GM18499 (cell line): Measurements from ENCODE around the gene DDX49.
"Not testable (repeated sequence)": the region's sequence is repeated elsewhere in the genome, so short reads cannot be mapped to it uniquely, and the experiment has no call there.

Experiments
- ATAC-seq: cut with Tn5 transposase; IDR thresholded peaks from one replicate; pipeline ENCODE4 v1.9.1; 2021; ENCODE audit warnings: moderate number of reproducible peaks; ENCODE audit not compliant: insufficient read depth, unreplicated experiment

Gene DDX49

DNA sequence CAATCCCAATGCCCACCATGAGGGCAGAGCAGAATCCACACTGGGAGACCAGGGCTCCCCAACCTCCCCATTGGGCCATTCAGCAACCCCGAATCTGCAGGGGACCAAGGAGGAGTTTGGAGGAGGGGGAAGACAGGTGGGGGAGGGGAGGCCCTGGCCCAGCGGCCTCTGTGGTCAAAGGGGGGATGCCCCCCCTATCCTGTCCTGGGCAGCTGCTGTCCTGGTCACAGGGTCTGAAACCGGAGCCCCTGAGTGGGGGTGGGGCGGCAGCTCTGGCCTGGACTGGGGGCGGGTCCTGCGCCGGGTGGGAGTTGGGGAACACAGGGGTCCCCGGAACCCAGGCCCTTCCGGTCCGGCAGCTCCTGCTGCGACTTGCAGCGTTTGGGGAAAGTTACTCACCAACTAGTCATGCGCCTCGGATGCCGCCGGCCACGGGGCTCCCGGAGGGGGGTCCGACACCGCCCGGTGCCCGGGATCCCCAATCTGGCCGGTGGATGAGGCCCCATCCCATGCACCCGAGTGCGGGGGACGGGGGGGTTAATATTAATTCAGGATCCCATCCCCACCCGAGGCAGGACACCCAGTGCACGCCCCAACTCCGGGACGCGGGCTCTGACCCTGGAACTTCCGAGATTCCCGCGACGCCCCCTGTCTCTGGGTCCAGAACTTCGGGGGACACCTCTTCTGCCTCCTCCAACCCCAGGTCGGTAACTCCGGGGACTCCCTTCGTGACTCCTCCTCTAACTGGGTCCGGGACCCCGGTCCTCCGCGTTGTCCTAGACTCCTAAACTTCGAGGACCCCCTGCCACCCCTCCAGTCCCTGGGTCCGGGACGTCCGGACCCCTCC lies 20.6 kb downstream of the DDX49 start:
- no peak for ATAC-seq

DNA sequence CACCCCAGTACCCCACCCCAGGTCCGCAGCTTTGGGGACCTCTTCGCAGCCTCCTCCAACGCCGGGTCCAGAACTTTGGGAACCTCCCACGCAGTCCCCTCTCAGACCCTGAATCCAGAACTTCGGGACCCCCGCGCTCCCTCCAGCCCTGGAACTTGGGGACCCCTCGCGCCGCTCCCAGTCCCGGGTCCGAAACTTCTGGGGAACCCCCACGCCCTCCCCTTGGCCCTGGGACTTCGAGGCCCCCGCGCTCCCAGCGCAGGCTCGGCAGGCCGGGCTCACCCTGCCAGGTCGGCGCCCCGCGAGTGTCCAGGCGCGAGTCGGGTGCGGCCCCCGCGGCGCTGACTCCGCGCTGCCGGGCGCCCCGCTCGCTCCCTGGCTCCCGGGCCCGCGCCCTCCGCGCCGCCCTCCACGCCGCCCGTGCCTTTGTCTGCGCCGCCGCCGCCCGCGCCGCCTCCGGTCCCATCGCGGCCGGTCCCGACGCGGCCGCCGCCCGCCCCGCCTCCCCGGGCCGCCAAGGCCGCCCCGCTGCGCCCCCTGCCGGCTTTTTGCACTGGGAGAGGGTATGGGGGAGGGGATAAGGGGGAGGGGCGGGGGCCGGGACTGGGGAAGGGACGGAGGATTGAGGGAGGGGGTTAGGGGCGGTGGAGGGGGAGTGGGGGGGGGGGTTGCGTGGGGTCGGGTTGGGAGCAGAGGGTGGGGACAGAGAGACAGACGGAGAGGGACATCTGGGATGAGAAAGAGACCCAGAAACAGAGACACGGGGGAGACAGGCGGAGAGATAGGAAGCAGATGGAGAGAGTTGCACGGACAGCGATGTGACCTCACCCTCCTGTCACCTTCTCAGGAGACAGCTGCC lies 21.5 kb downstream of the DDX49 start, which contains the start of gene HOMER3:
TSS of gene HOMER3 (minus strand) at position 449 of the 859 bp plus-strand sequence. CDS start 2,235 bp downstream, outside the sequence.
- ATAC-seq, result no peak

DNA sequence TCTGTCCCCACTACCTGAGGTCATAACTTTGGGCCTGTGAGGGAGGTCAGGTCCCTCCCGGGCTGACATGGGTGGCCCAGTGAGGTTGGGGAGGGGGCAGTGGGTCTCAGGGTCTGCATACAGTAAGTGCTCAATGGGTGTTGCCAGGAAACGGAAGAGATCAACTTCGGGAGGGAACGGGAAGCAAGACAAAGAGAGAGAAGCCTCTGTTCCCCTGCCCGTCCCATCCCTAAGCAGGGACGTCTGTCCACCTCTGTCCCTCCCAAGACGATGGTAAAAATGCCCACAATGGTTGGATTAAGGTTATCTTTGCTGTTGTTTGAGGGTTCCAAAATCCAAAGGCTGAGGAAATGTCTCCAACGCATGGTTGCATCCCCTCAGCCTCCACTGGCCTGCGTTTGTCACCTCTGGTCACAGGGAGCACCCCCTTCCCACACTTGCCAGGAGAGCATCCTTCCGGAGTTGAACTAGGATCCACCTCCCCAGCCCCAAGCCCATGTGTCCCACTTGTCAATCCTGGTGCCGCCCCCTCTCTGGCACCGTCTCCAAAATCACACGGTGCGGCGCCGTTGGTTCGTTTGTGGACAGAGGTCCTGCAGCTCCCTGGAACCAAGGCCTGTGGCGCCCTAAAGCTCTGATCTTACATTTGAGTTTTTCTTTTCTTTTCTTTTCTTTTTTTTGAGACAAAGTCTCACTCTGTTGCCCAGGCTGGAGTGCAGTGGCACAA lies 22.3 kb downstream of the DDX49 start:
- no peak for ATAC-seq

DNA sequence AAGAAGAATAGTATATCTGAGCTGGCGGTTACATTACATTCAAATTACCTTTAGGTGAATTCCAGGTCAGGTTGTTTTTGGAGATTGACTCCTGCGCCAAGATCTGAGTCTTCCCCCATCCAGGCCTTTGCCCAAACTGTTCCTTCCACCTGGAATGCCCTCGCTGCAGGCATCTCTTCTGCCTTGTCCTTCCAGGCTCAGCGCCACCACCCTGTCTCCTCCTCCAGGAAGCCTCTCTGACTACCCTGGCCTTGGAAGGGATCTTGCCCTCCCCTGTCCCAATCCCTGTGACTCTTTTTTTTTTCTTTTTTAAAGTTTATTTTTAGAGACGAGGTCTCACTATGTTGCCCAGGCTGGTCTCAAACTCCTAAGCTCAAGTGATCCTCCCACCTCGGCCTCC lies 23.2 kb downstream of the DDX49 start:
- no peak for ATAC-seq

DNA sequence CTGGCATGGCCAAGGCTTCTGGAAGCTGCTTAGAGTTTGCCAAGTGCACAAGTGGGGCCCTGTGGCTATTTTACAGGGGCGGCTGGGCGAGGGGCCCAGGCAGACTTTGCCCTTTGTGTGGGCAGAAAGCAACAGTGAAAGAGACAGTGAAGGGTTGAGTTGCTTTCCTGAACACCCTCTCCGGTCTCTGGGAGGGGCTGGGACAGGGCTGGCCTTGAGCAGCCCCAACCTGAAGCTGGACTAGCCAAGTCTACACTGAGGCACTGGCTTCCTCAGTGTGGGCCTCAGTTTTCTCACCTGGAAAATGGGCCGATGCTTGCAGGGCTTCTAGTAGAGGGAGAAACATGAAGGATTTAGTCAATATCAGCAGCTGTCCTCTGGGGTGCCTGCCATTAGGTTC lies 23.9 kb downstream of the DDX49 start:
- ATAC-seq, result no peak

DNA sequence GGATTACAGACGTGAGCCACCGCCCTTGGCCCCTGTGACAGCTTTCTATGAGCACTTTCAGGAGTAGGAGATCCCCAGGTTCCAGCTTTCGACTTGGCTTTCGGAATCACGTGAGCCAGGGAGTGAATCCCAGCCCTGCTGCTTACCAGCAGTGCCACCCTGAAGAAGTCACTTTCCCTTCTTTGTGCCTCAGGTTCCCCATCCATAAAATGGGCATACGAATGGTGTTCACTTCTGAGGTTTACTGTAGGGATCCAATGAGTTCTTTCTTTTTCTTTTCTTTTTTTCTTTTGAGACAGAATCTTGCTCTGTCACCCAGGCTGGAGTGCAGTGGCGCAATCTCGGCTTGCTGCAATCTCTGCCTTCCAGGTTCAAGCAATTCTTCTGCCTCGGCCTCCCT lies 25.8 kb downstream of the DDX49 start:
- no peak for ATAC-seq

DNA sequence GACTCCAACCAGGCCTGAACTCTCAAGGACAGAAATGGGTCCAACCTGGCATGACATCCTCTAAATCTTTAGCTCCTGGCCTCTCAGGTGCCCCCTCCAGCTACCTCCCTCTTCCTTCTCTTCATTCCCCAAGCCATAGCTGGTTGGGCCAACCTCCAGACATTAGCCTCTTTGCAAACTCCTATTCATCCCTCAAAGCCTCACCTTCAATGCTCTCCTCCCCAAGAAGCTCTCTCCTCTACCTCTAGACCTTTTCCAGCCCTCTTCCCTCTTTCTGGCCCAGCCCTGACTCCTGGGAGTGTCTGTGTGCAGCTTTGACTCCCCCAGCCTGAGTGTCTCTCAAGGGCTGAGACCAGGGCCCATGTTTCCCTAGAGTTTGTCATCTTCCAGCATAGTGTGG lies 26.8 kb downstream of the DDX49 start:
- no peak for ATAC-seq

DNA sequence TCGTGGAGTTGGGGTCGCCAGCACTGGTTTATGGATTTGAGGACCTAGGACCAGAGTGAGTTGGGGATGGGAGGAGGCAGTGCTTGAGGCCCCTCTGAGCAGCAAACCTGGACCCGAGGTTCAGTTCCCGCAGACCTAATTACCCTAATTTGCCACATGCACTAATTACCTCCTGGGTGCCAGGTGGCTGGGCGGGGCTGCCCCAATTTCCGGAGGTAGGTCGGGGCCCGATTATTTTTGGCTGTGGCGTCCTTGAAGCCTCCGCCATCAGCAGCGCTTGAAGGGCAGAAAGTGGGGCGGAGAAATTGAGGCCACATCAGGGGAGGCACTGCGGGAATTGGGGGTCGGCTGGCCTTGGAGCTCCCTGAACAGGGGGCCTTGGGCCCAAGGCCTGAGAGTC lies 27.4 kb downstream of the DDX49 start:
- ATAC-seq, result no peak

DNA sequence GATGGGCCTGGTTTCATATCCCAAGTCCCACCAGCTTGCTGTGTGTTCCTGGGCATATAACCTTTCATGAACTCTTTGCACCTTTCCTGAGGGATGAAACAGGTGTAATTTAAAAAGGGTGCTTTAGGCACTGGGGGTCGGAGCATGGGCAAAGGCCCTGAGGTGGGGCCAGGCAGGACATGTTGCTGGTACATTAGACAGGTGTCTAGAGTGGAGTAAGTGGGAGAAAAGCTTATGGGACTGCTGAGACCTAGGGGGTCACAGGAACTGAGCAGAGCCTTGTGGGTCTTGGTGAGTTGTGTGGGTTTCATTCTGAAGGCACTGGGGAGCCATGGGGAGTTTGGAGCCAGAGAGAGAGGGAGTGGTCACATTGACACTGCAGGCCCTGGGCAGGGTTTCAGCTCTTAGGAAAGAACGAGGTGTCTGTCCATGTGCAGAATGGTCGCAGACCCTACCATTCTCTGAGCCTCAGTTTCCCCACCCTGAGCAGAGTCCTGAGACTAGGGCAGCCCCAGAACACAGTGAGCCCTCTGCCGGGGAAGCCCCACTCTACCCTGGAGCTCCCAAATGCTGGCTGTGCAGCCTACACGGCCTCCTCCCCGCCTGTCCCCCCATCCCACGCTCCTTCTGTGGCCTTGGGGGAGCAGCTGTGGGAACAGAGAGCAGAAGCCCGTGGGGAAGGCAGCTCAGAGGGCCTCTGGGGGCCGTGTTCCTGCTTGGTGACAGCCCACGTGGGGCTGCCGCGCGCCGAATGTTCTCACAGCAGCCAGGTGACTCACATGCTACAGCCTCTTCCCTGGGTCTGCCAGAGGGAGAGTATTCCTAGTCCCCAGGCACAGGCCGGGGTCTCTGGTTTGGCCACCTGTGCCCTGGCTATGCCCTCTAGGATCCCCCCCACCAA lies 28.8 kb downstream of the DDX49 start:
- no peak for ATAC-seq

DNA sequence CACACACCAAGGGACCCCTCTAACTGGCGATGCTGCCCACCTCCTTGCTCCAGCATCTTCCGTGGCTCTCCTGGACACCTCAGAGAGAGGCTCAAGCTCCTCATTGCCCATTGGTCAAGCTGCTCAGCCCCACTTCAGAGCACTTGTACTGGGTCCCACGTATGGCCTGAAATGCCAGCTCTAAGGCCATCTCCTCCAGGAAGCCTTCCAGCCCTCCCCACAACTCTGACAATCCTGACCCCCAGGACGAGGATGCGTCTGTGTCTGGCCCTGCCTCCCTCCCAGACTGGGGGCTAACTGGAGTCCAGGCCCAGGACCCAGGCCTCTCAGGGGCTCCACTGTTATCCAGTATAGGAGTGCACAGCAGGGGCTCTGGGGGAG lies 29.5 kb downstream of the DDX49 start:
- ATAC-seq, result no peak

DNA sequence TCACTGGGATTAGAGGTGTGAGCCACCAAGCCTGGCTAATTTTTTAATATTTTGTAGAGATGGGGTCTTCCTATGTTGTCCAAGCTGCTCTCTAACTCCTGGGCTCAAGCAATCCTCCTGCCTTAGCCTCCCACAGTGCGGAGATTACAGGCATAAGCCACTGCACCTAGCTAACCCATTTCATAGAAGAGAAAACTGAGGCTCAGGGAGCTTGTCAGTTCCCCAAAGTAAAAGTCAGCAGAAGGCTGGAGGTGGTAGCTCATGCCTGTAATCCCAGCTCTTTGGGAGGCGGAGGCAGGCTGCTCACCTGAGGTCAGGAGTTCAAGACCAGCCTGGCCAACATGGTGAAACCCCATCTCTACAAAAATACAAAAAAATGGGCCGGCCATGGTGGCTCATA lies 30.3 kb downstream of the DDX49 start:
- ATAC-seq, result no peak

DNA sequence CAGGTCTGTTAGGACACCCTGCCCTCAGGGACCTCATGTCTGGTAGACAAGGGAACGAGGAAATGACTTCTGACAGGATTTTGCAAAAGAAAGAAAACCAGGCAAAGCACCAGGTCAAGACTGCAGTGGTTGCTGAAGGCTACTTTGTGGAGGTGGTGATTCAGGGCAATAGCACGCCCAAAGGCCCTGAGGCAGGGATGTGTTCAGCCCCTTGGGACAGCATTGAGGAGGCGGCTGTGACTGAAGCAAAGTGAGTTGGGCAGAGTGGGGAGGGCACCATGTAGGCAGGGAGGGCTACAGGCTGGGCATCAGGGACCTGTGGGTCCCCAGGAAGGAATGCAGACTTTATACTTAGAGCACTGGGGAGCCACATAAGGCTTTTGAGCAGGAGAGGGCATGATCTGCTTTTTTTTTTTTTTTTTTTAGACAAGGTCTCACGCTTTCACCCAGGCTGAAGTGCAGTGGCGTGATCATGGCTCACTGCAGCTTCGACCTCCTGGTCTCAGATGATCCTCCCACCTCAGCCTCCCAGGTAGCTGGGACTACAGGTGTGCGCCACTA lies 32.3 kb downstream of the DDX49 start:
- no peak for ATAC-seq

DNA sequence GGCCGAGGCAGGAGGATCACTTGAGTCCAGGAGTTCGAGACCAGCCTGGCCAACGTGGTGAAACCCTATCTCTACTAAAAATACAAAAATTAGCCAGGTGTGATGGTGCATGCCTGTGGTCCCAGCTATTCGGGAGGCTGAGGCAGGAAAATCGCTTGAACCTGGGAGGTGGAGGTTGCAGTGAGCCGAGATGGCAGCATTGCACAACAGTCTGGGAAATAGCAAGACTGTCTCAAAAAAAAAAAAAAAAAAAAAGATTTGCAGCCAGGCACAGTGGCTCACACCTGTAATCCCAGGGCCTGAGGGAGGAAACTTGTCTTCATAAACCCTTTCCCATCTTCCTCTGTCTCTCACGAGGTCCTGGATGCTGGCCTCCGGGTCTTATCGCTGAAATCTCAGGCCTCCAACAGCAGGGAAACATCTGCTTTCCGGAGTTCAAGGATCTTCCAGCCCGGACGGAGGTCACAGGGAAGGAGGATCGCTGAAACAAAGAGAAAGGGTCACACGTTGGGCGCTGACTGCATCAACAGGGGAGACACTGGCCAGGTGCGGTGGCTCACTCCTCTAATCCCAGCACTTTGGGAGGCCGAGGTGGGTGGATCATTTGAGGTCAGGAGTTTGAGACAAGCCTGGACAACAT lies 33.0 kb downstream of the DDX49 start:
- not testable (repeated sequence) for ATAC-seq

DNA sequence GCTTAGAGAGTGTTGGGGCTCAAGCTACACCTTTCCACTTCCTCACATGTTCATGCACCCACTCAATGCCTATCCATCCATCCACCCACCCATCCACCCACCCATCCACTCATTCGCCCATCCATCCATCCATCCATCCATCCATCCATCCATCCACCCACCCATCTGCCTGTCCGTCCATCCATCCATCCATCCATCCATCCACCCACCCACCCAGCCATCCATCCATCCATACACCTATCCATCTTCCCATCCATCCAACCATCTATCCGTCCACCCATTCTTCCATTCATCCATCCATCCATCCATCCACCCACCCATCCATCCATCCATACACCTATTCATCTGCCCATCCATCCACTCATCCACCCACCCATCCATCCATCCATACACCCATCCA lies 34.6 kb downstream of the DDX49 start:
- no peak for ATAC-seq

DNA sequence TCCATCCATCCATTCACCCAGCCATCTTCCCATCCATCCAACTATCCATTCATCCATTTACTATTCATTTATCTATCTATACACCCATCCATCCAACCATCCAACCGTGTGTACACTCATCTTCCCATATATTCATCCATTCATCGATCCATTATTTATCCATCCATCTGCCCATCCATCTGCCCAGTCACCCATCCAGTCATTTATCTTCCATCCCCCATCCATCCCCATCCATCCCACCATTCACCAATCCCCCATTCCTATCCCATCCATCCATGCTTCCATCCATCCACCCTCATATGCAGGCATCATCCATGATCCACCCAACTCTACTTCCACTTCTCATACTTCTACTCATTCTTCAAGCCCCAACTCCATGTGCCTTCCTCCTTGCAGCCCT lies 35.5 kb downstream of the DDX49 start:
- no peak for ATAC-seq

DNA sequence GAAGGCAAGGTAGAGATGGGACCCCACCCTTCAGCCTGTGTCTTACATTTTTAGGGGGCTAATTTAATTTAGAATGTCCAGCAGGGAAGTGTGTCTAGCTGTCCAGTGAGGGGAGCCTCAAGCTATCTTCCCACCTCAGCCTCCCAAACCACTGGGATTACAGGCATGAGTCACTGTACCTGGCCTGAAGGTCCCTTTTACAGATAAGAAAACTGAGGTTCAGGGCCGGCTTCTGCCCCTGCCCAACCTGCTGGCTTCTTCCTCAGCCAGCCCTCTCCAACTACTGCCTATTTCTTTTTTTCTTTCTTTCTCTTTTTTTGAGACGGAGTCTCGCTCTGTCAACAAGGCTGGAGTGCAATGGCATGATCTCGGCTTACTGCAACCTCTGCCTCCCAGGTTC lies 40.9 kb downstream of the DDX49 start:
- no peak for ATAC-seq

DNA sequence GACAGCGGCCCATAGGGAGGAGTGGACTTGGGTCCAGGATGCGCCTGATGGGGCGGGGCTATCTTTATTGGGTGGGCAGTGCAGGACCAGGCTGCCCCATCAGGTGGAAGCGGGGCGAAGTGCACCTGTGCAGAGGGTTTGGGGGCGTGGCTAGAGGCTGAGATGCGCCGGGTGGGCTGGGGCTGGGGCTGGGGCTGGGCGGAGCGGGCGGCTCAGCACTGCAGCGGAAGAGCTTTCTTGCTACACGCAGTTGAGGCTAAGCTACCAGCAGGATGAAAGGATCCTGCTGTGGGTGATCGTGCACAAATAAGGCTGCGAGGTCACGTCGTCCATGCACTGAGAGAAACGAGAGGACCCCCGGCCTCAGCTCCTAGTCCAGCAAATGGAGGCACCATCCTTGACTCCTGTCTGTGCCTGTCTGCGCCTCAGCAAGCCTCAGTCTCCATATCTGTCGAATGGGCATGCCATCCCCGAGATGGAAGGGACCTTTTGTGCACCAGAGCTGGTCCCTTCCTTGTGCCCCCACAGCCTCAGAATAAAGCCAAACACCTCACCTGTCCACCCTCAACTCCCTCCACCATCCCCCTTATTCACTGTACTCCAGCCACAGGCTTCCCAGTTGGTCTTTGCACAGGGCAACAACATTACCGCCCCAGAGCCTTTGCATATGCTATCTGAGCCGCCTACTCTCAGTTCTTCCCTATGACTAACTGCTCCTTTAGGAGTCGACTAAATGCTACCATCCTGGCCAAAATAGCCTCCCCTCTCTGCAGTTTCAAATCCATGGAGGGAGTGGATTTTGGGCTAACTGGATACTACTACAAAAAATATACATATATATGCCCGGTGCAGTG lies 42.5 kb downstream of the DDX49 start:
- no peak for ATAC-seq

DNA sequence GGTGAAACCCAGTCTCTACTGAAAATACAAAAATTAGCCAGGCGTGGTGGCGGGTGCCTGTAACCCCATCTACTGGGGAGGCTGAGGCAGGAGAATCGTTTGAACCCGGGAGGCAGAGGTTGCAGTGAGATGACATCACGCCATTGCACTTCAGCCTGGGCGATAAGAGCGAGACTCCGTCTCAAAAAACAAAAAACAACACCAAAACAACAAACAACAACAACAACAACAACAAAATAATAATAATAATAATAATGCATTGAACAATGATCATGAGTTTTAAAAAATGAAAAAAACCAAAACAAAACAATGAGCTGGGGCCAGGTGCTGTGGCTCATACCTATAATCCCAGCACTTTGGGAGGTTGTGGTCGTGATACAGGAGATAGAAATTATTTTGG lies 44.6 kb downstream of the DDX49 start:
- ATAC-seq, result no peak
